SK-N-SH treated with all-trans-retinoic acid at 6 μM for 48 hours (cell line): ENCODE measurements around the gene TMEM238L.

ENCODE experiments used
- BACH2 ChIP-seq: fragments of 250-450 bp; sonication (Bioruptor Pico); IDR thresholded peaks from 2 replicates; pipeline ENCODE4 v1.9.0; 2021; ENCODE audit warnings: mild to moderate bottlenecking, borderline replicate concordance
- CSDC2 ChIP-seq: fragments of 250-450 bp; sonication (Bioruptor Pico); IDR thresholded peaks from 2 replicates; pipeline ENCODE4 v1.5.0; 2020; ENCODE audit warnings: mild to moderate bottlenecking, moderate library complexity
- ZNF565 ChIP-seq: fragments of 450-650 bp; formaldehyde crosslinking; conservative IDR thresholded peaks from 2 replicates; pipeline ENCODE4 v1.5.0; 2020; ENCODE audit warnings: low read depth, mild to moderate bottlenecking, moderate library complexity

GRCh38 chr17:10843811-10844210, 39.9 kb upstream of the TMEM238L start:
- TF ChIP-seq CSDC2 (no peak), BACH2 (CRISPR knock-in tag) (no peak), ZNF565 (no peak)
